ENCODE results near the gene PDE6D. TPM values are rescaled to one million over a fixed set of nuclear protein-coding genes. Genes with fewer than 3 reads are reported as not detected.

Gene PDE6D
- total and polyA plus RNA-seq, 2 of the 13 experiments (the other 11 are each of a cell fraction or from before 2014, with no cell fraction given) = 14.1 to 23.2 TPM

GRCh38 chr2:231709981-231710798 lies 70.9 kb downstream of the PDE6D start (continued):
- TF ChIP-seq TERF1 (CRISPR knock-in tag; IDR thresholded peaks at IDR 0.05) (peak; percentile 95; the same call in 1 of the 2 replicates), PLRG1 (conservative IDR thresholded peaks at IDR 0.05) (no peak), ZHX2 (IDR thresholded peaks at IDR 0.05; ENCODE audit: low read depth) (peak; percentile 49; the same call in 1 of the 2 replicates), ZHX2 (CRISPR knock-in tag; IDR thresholded peaks at IDR 0.05; ENCODE audit: borderline replicate concordance) (peak; percentile 100), SRY (CRISPR knock-in tag; IDR thresholded peaks at IDR 0.05) (peak; percentile 100), PRDM4 (CRISPR knock-in tag; IDR thresholded peaks at IDR 0.05; ENCODE audit: borderline replicate concordance) (no peak; the same call in 1 of the 2 replicates), ZNF619 (CRISPR knock-in tag; IDR thresholded peaks at IDR 0.05) (peak; percentile 86; the same call in 1 of the 2 replicates), HNRNPUL1 (IDR thresholded peaks at IDR 0.05; ENCODE audit: low read depth, low read length) (no peak; the same call in 1 of the 2 replicates), NKX3-1 (CRISPR knock-in tag; IDR thresholded peaks at IDR 0.05) (peak; percentile 100), SPEN (CRISPR knock-in tag; IDR thresholded peaks at IDR 0.05; ENCODE audit: low read depth) (peak; percentile 96), TCF7L2 (IDR thresholded peaks at IDR 0.05; ENCODE audit: low read depth, low read length) (no peak), STAT6 (CRISPR knock-in tag; IDR thresholded peaks at IDR 0.05; ENCODE audit: borderline replicate concordance) (no peak; the same call in 1 of the 2 replicates), KDM4B (CRISPR knock-in tag; IDR thresholded peaks at IDR 0.05) (no peak), BRCA1 (CRISPR knock-in tag; IDR thresholded peaks at IDR 0.05) (peak; percentile 99), ZNF737 (CRISPR knock-in tag; IDR thresholded peaks at IDR 0.05; ENCODE audit: borderline replicate concordance) (peak; percentile 93), AGO2 (optimal IDR thresholded peaks at IDR 0.05; ENCODE audit: low read depth, low read length) (peak; percentile 85)
